Activated CD4-positive, alpha-beta T cell treated with anti-CD3 and anti-CD28 coated beads for 4 hours (primary cell): ENCODE measurements around the gene MAP4K3.
"Not testable (repeated sequence)": the region's sequence is repeated elsewhere in the genome, so short reads cannot be mapped to it uniquely, and the experiment has no call there.

ENCODE experiments used
- DNase-seq, 2 donors: peaks; one replicate each; pipeline ENCODE4 v3.0.0-alpha.2; 2020

The MAP4K3 gene

DNA sequence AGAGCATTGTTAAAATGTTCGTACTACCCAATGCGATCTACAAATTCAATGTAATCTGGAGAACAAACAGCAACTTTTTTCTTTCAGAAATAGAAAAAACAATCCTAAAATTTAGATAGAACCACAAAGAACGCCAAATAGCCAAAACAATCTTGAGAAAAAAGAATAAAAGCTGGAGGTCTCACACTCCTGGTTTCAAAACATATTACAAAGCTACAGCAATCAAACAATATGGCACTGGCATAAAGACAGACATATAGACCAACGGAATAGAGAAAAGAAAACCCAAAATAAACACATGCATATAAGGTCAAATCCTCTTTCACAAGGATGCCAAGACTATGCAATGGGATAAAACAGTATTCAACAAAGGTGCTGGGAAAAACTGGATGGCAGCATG, 74.5 kb downstream of the MAP4K3 start:
- DNase-seq = no peak

DNA sequence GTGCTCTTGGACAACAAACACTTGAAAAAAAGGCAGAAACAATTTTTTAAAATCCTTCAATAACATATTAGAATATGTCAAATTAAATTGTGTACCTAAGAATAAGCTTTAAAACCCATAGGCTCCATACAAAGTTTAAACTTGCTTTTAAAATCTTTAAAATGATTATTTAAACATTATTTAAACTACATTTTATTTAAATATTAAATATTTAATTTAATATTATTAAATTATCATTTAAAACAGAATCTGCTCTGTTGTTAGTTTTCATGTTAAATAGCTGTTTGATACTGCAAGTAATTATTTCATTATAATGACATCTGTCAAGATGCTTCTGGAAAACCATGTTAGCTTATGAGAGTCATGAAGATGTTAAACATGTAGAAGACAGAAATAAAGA, 75.6 kb downstream of the MAP4K3 start:
- DNase-seq = no peak

DNA sequence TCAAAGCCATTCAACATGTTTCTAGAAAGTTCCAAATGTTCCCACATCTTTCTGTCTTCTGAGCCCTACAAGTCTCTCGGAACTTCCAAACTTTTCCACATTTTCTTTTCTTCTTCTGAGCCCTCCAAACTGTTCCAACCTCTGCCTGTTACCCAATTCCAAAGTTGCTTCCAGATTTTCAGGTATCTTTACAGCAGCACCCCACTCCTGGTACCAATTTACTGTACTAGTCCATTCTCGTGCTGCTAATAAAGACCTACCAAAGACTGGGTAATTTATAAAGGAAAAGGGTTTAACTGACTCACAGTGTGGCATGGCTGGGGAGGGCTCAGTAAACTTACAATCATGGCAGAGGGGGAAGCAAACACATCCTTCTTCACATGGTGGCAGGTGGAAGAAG, 76.7 kb downstream of the MAP4K3 start:
- DNase-seq = not testable (repeated sequence)

DNA sequence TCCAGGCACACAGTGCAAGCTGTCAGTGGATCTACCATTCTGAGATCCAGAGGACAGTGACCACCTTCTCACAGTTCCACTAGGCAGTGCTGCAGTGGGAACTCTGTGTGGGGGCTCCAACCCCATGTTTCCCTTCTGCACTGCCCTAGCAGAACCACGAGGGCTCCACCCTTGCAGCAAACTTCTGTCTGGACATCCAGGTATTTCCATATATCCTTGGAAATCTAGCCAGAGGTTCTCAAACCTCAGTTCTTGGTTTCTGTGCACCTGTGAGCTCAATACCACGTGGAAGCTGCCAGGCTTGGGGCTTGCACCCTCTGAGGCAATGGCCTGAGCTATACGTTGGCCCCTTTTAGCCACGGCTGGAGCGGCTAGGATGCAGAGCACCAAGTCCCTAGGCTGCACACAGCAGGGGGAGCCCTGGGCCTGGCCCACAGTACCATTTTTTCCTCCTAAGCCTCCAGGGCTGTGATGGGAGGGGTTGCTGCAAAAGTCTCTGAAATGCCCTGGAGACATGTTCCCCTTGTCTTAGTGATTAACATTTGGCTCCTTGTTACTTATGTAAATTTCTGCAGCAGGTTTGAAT, 77.5 kb downstream of the MAP4K3 start:
- DNase-seq = no peak

DNA sequence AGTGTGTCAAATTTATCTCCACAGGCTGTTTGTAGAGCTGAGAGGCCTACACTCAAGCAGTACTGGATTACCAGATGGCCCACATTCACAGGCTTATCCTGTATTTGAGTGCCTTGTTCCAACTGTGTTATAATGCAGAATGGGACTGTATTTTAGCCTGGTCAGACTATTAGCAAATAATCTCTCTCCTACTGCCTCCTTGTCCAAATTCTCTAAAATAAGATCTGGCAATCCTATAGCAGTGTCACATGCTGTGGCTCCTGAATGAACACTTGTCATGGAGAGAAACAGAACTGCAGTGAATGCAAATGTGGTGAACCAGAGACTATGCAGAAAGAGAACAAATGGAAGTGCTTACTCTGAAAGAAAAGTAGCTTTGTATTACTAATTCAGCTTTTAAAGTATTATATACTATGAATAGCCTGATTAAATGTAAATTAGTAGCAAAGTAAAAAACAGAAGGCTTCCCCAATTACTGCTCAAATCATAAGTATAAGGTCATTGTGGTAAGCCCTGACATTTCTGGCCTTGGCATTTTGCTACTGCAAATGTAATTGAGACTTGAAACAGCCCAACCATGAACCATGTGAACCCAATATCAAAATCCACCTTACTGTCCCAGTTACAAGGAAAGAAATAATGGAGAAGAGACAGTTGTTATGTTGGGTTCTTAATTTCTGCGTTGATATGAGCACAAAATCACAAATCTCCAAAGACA, 80.0 kb downstream of the MAP4K3 start:
- DNase-seq = no peak

DNA sequence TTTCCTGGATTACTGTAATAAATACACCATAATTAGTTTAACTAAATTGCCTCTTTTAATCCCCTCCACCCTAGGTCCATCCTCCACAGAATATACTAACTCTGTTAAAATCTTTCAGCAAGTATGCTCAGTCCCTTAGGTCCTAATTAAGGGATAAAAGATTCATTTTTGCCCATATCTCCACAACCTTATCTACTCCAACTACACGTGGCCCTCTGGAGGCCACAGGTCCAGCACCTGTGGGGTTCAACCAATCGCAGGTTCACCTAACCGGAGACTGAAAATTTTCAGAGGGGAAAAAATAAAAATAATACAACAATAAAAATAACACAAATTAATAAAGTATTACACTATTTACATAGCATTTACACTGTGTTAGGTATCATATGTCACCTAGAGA, 86.4 kb downstream of the MAP4K3 start:
- no peak for DNase-seq

DNA sequence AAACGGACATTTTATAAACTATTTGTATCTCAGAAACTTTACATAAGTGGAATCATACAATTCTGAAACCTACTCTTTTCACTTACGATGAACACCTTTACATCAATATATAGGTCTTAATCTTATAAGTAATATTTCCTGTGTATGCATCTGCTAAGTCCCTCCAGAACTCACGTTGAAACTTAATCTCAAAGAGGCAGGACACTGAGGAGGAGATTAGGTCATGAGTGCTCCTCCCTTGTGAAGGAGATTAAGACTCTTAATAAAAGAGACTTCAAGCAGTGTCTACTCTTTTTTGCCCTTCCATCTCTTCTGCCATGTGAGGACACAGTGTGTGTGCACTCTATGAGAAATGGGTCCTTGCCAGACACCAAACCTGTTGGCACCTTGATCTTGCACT, 98.6 kb downstream of the MAP4K3 start:
- DNase-seq = no peak

DNA sequence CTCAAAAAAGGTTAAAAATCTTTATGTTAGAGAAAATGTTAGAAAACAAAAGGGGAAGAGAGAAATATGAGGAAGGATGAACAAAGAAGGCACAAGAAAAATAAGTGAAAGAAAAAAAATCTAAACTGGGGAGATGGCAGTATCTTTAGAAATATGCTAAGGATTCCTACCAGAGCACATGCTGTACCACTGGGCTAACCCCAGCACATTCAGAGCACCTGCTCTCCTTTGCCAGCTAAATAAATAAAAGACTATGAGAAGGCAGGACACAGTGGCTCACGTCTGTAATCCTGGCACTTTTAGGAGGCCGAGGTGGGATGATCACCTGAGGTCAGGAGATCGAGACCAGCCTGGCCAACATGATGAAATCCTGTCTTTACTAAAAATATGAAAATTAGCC, 101.2 kb downstream of the MAP4K3 start:
- no peak for DNase-seq

DNA sequence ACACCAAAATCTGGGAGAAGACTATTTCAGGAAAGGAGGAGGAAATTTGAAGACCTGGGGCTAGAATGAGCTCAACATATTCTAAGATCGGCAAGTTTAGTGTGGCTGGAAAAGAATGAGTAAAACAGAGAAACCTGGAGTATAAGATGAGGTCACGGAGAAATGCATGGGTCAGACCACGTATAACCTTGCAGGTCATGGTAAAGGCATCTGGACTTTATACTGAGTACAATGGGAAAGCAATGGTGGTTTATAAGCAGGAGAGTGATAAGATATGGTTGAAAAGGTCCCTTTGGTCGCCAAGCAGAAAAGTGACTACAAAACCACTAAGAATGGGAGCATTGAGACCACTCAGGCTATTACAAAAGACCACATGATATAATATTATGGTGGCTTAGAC, 102.1 kb downstream of the MAP4K3 start:
- no peak for DNase-seq

DNA sequence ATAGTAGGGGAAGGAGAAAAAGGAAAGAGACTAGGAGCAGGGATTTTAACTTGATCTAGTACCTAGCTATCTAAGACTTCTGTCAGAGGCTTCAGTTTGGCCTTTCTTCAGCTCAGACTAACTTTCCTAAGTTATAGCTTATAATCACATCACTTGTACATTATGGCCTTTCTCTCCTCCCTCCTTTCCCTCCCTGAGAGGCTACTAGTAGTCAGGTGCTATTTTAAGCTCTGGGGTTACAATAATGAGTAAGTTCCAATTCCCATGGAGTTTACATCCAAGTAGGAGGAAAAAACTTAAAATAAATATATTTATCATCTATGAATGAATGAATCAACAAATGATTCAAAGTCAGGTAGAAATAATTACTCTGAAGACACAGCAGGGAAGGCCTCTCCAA, 102.6 kb downstream of the MAP4K3 start:
- DNase-seq = no peak

DNA sequence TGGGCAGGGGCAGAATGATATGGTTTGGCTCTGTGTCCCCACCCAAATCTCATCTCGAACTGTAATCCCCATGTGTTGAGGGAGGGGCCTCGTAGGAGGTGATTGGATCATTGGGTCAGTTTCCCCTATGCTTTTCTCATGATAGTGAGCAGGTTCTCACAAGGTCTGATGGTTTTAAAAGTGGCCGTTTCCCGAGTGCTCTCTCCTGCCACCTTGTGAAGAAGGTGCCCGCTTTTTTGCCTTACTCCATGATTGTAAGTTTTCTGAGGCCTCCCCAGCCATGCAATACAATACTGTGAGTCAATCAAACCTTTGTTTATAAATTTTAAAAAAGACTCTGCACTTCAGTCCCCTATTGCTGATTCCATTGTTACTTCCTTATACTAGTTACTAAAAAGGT, 110.4 kb downstream of the MAP4K3 start:
- no peak for DNase-seq

DNA sequence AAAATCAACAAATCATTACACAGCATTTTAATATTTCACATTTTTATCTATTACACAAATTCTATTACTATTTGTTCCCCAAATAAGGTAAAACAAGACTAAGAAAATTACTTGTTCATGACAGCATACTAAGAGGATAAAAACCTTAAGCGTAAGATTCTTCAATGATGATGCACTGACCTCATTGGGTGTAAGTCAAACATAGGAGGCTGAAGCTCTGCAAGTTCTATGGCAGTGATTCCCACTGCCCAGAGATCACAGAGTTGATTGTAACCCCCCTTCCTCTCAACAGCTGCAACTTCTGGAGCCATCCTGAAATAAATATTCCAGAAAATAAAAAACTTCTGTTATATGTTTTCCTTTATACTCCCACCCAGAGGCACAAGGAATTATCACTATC, 111.1 kb downstream of the MAP4K3 start:
- DNase-seq = no peak

DNA sequence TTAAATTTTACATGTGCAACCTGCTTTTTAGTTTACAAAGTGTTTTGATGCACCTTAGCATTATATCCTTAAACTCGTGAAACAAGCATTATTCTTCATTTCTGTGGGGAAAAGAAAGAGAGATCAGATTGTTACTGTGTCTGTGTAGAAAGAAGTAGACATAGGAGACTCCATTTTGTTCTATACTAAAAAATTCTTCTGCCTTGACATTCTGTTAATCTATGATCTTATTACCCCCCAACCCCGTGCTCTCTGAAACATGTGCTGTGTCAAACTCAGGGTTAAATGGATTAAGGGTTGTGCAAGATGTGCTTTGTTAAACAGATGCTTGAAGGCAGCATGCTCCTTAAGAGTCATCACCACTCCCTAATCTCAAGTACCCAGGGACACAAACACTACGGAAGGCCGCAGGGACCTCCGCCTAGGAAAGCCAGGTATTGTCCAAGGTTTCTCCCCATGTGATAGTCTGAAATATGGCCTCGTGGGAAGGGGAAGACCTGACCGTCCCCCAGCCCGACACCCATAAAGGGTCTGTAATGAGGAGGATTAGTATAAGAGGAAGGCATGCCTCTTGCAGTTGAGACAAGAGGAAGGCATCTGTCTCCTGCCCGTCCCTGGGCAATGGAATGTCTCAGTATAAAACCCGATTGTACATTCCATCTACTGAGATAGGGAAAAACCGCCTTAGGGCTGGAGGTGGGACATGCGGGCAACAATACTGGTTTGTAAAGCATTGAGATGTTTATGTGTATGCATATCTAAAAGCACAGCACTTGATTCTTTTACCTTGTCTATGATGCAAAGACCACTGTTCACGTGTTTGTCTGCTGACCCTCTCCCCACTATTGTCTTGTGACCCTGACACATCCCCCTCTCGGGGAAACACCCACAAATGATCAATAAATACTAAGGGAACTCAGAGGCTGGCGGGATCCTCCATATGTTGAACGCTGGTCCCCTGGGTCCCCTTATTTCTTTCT, 115.7 kb downstream of the MAP4K3 start:
- DNase-seq = not testable (repeated sequence)

DNA sequence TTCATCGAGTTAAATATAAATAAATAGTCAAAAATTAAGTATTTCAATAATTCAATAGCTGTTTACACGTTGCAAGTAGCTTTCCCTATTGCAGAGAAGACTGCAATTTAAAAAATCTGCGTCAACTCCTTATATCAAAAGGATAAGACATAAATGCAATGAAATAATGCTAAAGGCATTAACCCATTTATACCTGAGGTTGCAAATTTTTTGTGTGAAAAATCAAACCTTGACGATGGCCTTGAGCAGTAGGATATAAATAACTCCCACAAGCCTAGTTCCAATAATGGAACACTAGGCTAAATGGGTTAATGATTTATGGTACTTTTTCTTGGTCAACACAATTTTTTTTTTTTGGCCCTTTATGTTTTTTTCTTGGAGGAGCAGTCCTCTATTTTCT, 116.9 kb downstream of the MAP4K3 start:
- no peak for DNase-seq

DNA sequence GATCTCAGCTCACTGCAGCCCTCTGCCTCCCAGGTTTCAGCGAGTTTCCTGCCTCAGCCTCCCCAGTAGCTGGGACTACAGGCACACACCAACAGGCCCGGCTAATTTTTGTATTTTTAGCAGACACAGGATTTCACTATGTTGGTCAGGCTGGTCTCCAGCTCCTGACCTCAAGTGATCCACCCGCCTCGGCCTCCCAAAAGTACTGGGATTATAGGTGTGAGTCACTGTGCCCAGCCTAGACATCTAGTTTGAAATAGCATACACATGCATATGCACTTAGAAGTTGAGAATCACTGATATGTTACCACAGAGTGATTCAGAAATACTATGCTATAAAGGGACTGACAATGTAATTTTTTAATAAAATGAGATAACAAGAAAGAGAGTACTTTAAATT, 123.5 kb downstream of the MAP4K3 start:
- no peak for DNase-seq

DNA sequence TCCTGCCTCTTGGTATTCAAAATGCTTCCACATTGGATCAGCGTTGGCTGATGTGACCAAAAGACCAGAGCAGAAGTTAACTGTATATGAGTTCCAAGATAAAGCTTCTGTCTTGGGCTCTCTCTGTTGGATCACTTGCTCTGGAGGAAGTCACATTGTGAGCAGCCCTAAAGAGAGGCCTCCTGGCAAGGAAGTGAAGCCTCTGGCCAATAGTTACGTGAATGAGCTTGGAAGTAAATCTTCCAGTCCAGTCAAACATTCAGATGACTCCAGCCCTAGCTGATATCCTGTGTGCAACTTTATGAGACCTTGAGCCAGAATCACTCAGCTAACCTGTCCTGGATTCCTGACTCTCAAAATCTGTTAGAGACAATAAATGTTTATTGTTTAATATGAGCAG, 125.6 kb downstream of the MAP4K3 start:
- DNase-seq = no peak

DNA sequence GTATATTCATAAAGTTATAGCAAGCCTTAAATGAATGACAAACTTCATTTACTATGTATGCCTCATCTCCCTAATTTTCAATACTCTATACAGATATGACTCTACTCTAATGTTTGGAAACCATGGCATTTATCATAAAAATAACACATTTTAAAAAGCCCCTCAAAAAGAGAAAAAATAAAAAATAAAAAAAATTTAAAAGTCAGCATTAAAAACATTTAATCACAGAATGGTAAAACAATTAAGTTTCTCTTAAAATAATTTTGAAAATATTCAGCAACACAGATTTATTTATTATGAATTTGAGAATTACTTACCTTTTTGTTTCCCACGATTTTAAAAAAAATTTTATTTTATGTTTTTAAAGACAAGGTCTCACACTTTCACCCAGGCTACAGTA, 128.3 kb downstream of the MAP4K3 start:
- DNase-seq = no peak

DNA sequence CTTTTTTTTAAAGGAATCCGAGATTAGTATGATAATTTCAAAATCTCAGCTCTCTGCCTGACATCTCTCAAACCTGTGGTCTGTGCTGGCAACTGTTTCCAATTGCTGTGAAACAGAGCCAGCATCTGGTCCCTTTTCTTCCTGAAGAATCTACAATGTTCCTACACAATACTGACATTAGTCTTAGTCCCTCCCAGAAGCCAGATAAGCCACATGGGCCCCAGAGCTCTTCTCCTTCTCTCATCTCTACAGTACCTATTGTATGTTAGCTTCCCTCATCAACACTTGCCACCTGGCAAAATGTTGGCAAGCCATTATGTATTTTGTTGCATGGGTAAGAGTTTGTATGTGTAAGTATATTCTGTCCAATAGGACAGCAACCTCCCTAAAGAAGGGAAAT, 130.5 kb downstream of the MAP4K3 start:
- no peak for DNase-seq

DNA sequence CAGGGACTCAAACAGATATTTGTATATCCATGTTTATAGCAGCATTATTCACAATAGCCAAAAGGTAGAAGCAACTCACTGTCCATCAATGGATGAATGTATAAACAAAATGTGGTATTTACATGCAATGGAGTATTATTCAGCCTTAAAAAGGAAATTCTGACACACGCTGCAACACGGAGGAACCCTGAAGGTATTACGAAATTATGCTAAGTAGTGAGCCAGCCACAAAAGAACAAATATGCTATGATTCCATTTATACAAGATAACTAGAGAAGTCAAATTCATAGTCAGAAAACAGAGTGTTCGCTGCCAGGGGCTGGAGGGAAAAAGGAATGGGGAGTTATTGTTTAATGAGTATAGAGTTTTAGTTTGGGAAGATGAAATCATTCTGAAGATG, 132.4 kb downstream of the MAP4K3 start:
- no peak for DNase-seq

DNA sequence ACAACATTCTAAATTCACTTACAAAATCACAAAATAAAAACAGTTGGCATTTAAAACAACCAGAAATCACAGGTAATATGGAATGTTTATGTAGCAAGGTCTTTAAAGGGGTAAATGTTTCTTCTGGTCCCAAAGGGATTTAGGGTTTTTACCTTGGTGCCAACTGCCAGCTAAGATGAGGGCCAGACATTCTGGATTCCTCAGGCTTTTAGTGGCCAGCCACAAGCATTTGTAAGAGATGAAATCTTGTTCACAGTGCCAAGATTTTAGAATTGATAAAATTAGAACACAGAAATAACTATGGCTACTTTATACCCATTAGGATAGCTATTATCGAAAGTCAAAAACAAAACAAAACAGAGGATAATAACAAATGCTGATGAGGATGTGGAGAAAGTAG, 132.9 kb downstream of the MAP4K3 start:
- no peak for DNase-seq

DNA sequence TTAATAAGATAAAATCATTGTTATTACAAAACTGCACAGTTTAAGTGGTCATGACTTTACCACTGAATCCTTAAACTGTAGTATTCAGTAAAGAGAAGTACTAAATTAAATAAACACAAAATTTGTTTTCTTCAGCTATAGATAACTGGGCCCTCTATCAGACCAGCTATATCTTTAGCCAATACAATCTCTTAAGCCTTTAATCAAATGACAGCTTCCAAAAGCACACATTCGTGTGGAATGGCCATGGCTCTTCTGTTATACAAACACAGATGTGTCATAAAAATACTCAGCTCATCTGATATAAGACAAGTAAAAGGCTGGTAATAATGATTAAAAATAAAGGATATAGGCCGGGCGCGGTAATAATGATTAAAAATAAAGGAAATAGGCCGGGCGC, 135.7 kb downstream of the MAP4K3 start:
- DNase-seq = no peak

DNA sequence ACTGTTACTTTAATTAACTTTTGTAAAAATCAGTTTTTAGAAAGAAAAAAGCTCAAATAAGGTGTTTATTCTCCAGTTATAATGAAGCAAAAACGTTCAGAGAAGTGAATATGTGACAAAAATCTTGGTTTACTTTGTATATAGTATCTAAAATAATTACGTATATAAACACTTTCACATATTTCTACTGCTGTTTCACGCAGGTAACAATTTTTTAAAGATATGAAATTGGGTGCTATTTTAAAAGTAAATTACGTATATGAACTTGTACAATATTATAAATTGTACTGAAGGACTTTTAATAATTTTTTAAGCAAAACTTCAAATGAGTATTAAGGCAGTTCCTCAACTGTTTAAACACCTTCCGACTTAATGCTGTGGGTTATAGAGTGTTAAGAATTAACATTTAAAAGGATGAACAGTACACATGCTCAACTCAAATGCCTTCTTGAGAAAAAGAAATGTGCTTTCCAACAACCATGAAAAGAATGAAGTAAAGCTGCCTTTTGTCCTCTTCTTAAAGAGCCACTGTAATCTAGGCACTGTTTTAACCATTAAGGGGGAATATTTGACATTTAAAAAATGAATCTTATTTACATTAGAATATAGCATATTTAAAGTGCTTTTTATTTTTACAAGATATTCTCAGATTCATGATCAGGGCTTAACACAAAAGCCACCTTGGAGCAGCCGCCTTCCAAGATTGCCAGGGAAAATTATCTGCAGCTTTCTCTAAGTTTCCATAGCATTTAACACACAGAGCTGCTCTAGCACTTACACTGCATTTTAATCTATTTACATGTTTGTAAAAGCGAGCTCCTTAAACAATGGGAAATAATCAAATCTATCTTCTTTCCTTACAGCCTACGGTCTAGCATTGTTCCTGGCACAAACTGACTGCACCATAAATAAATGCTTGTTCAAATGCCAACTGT, 136.8 kb downstream of the MAP4K3 start:
- no peak for DNase-seq

DNA sequence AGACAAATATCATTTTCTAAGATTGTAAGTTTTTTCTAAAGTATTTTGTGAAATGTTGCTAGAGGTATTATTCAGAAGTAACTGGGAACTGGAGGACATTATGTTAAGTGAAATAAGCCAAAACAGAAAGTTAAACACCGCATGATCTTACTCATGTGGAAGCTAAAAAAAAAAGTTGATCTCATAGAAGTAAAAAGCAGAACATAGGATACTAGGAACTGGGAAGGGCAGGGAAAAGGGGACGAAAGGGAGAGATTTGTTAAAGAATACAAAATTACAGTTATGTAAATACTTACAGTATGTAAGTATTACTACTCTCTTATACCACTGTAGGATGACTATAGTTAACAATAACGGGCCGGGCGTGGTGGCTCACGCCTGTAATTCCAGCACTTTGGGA, 146.7 kb downstream of the MAP4K3 start:
- no peak for DNase-seq
